Lower lobe of right lung (tissue), 2 donors: Measurements from ENCODE around the gene HELZ. TPM values are rescaled to one million over a fixed set of nuclear protein-coding genes. Genes with fewer than 3 reads are reported as not detected.

Experiments used
- ATAC-seq, 2 donors: fragments of 200-7000 bp; cut with Tn5 transposase; one replicate each; pipeline ENCODE4 v1.9.1; 2020 to 2022; ENCODE audit warnings: mild to moderate bottlenecking in 2 of 2, moderate library complexity in 2 of 2
- DNase-seq: peaks from one replicate; pipeline ENCODE4 v3.0.0-alpha.2; 2020
- H3K27ac ChIP-seq: fragments of 200-600 bp; one replicate; pipeline ENCODE4 v1.8.0; 2022
- H3K27me3 ChIP-seq: fragments of 200-600 bp; one replicate; pipeline ENCODE4 v1.8.0; 2022; ENCODE audit warnings: low read depth
- H3K36me3 ChIP-seq: fragments of 200-600 bp; one replicate; pipeline ENCODE4 v1.8.0; 2022; ENCODE audit warnings: mild to moderate bottlenecking
- H3K4me1 ChIP-seq: fragments of 200-600 bp; one replicate; pipeline ENCODE4 v1.8.0; 2022
- H3K4me3 ChIP-seq: fragments of 200-600 bp; one replicate; pipeline ENCODE4 v1.8.0; 2022; ENCODE audit warnings: mild to moderate bottlenecking
- H3K9me3 ChIP-seq: fragments of 200-600 bp; one replicate; pipeline ENCODE4 v1.8.0; 2022
- CTCF ChIP-seq: fragments of 200-600 bp; IDR thresholded peaks from one replicate; pipeline ENCODE4 v1.8.0; 2022; ENCODE audit warnings: antibody characterized with exemption, mild to moderate bottlenecking
- intact Hi-C: fragments of 100-400 bp; cut with DNase I; formaldehyde crosslinking; loops from one replicate; pipeline ENCODE4 v1.11.0; 2022
- total RNA-seq: library from RNA; stranded (reverse); fragmentation: NEBNext Ultra II Directional; extraction: Animal tissue kit (Norgen Biotek cat#: 25700); gene quantifications from one replicate; pipeline ENCODE4 v1.2.1, GENCODE V29; 2021
- donor health status: DM: no; HTN: yes; CAD: no; lungs with severe emphysema.

Gene HELZ
- total RNA-seq, 1 donor from 2014 or later: 68.9 TPM

GRCh38 chr17:67024736-67025135 lies 220.3 kb downstream of the HELZ start:
- H3K4me1 ChIP-seq: no peaks in the 10 kb centered on the region
- DNase-seq: no peak

GRCh38 chr17:67022451-67022810 lies 222.6 kb downstream of the HELZ start:
- no peaks in the 10 kb centered on the region for H3K4me1 ChIP-seq
- DNase-seq: no peak
- no peak overlapping the region for H3K4me3 ChIP-seq
- no peak overlapping the region for H3K27ac ChIP-seq
- ATAC-seq: no peak
- no peaks in the 10 kb centered on the region for H3K36me3 ChIP-seq
- no peaks in the 10 kb centered on the region for H3K27me3 ChIP-seq
- no peaks in the 10 kb centered on the region for H3K9me3 ChIP-seq
- intact Hi-C loops: no loop called here
- no peak for TF ChIP-seq CTCF

More at GRCh38 chr17:67024736-67025135, 220.3 kb downstream of the HELZ start:
- no peak for ATAC-seq
- no peaks in the 10 kb centered on the region for H3K27me3 ChIP-seq
- intact Hi-C loops: no loop called here
- no peak overlapping the region for H3K4me3 ChIP-seq
- H3K36me3 ChIP-seq: no peaks in the 10 kb centered on the region
- TF ChIP-seq CTCF: no peak
- no peaks in the 10 kb centered on the region for H3K9me3 ChIP-seq
- no peak overlapping the region for H3K27ac ChIP-seq

DNA sequence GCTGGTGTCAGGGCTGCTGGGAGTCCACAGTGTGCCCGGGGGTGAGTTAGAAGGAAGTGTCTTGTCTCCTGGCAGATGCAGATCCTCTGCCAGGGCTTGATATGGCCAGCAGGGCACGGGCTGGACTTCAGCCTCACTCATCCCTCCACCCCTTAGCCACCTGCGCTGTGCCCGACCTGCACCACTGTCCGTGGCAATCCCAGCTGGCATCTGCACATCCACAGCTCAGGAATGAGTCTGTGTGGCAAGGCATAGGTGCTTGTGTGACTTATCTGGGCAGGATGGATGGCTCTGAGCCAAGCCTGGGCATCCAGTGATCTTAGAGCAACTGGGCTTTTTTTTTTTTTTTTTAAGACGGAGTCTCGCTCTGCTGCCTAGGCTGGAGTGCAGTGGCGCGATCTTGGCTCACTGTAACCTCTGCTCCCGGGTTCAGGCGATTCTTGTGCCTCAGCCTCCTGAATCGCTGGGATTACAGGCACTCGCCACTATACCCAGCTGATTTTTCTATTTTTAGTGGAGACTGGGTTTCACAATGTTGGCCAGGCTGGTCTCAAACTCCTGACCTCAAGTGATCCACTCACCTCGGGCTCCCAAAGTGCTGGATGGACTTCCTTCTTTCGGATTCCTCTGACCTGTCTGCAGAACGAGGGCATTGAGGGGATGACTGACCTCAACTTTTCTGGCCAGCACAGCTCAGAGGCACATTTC lies 223.1 kb downstream of the HELZ start:
- Histone ChIP-seq H3K27me3 (no peaks in the 10 kb centered on the region), H3K36me3 (no peaks in the 10 kb centered on the region), H3K4me1 (no peaks in the 10 kb centered on the region), H3K9me3 (no peaks in the 10 kb centered on the region), H3K27ac (no peak overlapping the region), H3K4me3 (no peak overlapping the region)
- no peak for TF ChIP-seq CTCF
- no peak for DNase-seq
- ATAC-seq: no peak
- intact Hi-C loops: no loop called here

DNA sequence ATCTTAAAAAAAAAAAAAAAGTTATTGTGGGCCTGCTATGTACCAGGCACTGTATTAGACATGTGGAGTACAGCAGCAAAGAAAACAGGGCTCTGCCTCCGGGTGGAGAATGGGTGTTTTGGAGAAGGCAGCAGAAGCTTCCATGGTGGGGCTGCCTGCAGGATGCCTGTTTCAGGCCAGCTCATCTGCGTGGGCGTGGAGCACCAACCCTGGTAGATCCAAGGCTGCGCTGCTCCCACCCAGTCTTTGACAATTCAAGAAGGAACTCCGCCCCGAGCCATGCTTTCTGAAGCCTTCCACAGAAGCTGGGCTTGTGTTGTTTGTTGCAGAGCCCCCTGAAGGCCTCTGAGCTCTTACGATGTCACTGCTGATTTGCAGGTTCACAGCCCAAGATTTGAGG lies 223.8 kb downstream of the HELZ start:
- ATAC-seq (no peak), DNase-seq (no peak)
- H3K4me1 ChIP-seq: no peaks in the 10 kb centered on the region
- H3K36me3 ChIP-seq: no peaks in the 10 kb centered on the region
- intact Hi-C loops: no loop called here
- H3K27ac ChIP-seq: no peak overlapping the region
- no peak overlapping the region for H3K4me3 ChIP-seq
- TF ChIP-seq CTCF: no peak
- H3K27me3 ChIP-seq: no peaks in the 10 kb centered on the region
- no peaks in the 10 kb centered on the region for H3K9me3 ChIP-seq

Other genes with a start within 250 kb of the HELZ start
- gene CACNG1, start 200.6 kb downstream of the HELZ start, total RNA-seq: not detected
- 41.3 TPM for gene PSMD12, start 121.4 kb upstream of the HELZ start, total RNA-seq
- 23.7 TPM for gene PITPNC1, start 132.1 kb upstream of the HELZ start, total RNA-seq